ENCODE data around the gene LTA4H. TPM values are rescaled to one million over a fixed set of nuclear protein-coding genes. Genes with fewer than 3 reads are reported as not detected.

LTA4H gene
- total RNA-seq, 2 experiments from 2014 or later: 50.7 to 52.1 TPM

- no peaks in the 10 kb centered on the region for H3K27me3 Mint-ChIP-seq
These were observed 20.3 kb downstream of the LTA4H start for GRCh38 chr12:96014943-96015599.

GRCh38 chr12:96007729-96008128 is 27.7 kb downstream of the LTA4H start:
- POLR2A ChIA-PET: no interaction called here
- CTCF ChIA-PET: interaction anchor here (0.7 to 1.1 kb wide), 3 partner anchors 9 to 24 kb away, joined by 3 to 5 read pairs (median 5); no protein-coding TSS in a partner anchor
- no peaks in the 10 kb centered on the region for H3K27me3 Mint-ChIP-seq

More at GRCh38 chr12:96014943-96015599, 20.3 kb downstream of the LTA4H start:
- POLR2A ChIA-PET: no interaction called here
- Mint-ChIP-seq H3K4me1 (no peaks in the 10 kb centered on the region), H3K27ac (no peak overlapping the region), H3K36me3 (ENCODE audit: low read depth) (peaks cover 50% of the 10 kb centered on the region), H3K9me3 (no peaks in the 10 kb centered on the region), H3K4me3 (no peak overlapping the region)
- CTCF ChIA-PET: interaction anchor here (0.7 to 1.1 kb wide), 2 partner anchors 16 to 17 kb away, joined by 3 to 6 read pairs; no protein-coding TSS in a partner anchor
- no peak for DNase-seq

GRCh38 chr12:96006727-96007126 is 28.7 kb downstream of the LTA4H start:
- Mint-ChIP-seq H3K4me1 (no peaks in the 10 kb centered on the region), H3K9me3 (no peaks in the 10 kb centered on the region), H3K27ac (no peak overlapping the region), H3K4me3 (no peak overlapping the region), H3K27me3 (no peaks in the 10 kb centered on the region), H3K36me3 (ENCODE audit: low read depth) (peaks cover 33% of the 10 kb centered on the region)
- CTCF ChIA-PET: interaction anchor here (1.1 kb wide), 1 partner anchor 8 kb away, joined by 3 read pairs; no protein-coding TSS in a partner anchor
- no peak for DNase-seq
- POLR2A ChIA-PET: no interaction called here

More at GRCh38 chr12:96007729-96008128, 27.7 kb downstream of the LTA4H start:
- no peaks in the 10 kb centered on the region for H3K9me3 Mint-ChIP-seq
- peaks cover 39% of the 10 kb centered on the region for H3K36me3 Mint-ChIP-seq (ENCODE audit: low read depth)
- DNase-seq: no peak
- H3K27ac Mint-ChIP-seq: no peak overlapping the region
- no peaks in the 10 kb centered on the region for H3K4me1 Mint-ChIP-seq
- H3K4me3 Mint-ChIP-seq: no peak overlapping the region

GRCh38 chr12:96000858-96001257 is 34.5 kb downstream of the LTA4H start:
- Mint-ChIP-seq H3K36me3 (ENCODE audit: low read depth) (peaks cover 18% of the 10 kb centered on the region), H3K4me1 (peaks cover 15% of the 10 kb centered on the region), H3K27me3 (no peaks in the 10 kb centered on the region), H3K4me3 (no peak overlapping the region), H3K9me3 (no peaks in the 10 kb centered on the region), H3K27ac (no peak overlapping the region)
- DNase-seq: no peak
- ChIA-PET POLR2A (no interaction called here), CTCF (interaction anchor here (1.0 to 4.5 kb wide), 3 partner anchors 46 to 214 kb away, joined by 3 to 74 read pairs (median 21); no protein-coding TSS in a partner anchor)

GRCh38 chr12:95999484-95999883 is 35.9 kb downstream of the LTA4H start:
- H3K9me3 Mint-ChIP-seq: no peaks in the 10 kb centered on the region
- no peaks in the 10 kb centered on the region for H3K27me3 Mint-ChIP-seq
- peaks cover 15% of the 10 kb centered on the region for H3K4me1 Mint-ChIP-seq
- DNase-seq: no peak
- POLR2A ChIA-PET: no interaction called here
- H3K4me3 Mint-ChIP-seq: no peak overlapping the region
- CTCF ChIA-PET: interaction anchor here (0.8 to 4.5 kb wide), 17 partner anchors 9 to 517 kb away, joined by 3 to 74 read pairs (median 6); partner anchors contain the start of genes AMDHD1, CCDC38, CFAP54 and LTA4H
- peaks cover 8% of the 10 kb centered on the region for H3K36me3 Mint-ChIP-seq (ENCODE audit: low read depth)
- H3K27ac Mint-ChIP-seq: no peak overlapping the region

GRCh38 chr12:95998611-95999286 is 36.6 kb downstream of the LTA4H start:
- peak; percentile 64 for DNase-seq
- no peak overlapping the region for H3K4me3 Mint-ChIP-seq
- peaks cover 8% of the 10 kb centered on the region for H3K36me3 Mint-ChIP-seq (ENCODE audit: low read depth)
- no peaks in the 10 kb centered on the region for H3K27me3 Mint-ChIP-seq
- H3K27ac Mint-ChIP-seq: no peak overlapping the region
- ChIA-PET POLR2A (interaction anchor here (1.0 to 1.7 kb wide), 3 partner anchors 37 to 81 kb away, joined by 3 to 9 read pairs (median 4); partner anchors contain the start of gene LTA4H), CTCF (interaction anchor here (0.5 to 4.5 kb wide), 49 partner anchors 8 to 1131 kb away, joined by 3 to 74 read pairs (median 5); partner anchors contain the start of genes AMDHD1, CCDC38, CFAP54 and LTA4H)
- H3K9me3 Mint-ChIP-seq: no peaks in the 10 kb centered on the region
- peaks cover 15% of the 10 kb centered on the region for H3K4me1 Mint-ChIP-seq

GRCh38 chr12:95997911-95998510 is 37.4 kb downstream of the LTA4H start:
- Mint-ChIP-seq H3K27me3 (peaks cover under 1% of the 10 kb centered on the region), H3K4me1 (peaks cover 15% of the 10 kb centered on the region), H3K36me3 (ENCODE audit: low read depth) (peaks cover 8% of the 10 kb centered on the region), H3K9me3 (no peaks in the 10 kb centered on the region), H3K4me3 (no peak overlapping the region), H3K27ac (no peak overlapping the region)
- no peak for DNase-seq
- CTCF ChIA-PET: interaction anchor here (0.6 to 4.5 kb wide), 43 partner anchors 9 to 1132 kb away, joined by 3 to 74 read pairs (median 5); partner anchors contain the start of genes AMDHD1, CCDC38, CFAP54 and LTA4H
- POLR2A ChIA-PET: interaction anchor here (1.0 to 1.7 kb wide), 3 partner anchors 37 to 80 kb away, joined by 3 to 9 read pairs (median 4); partner anchors contain the start of gene LTA4H

- Mint-ChIP-seq H3K9me3 (no peaks in the 10 kb centered on the region), H3K27me3 (peaks cover 3% of the 10 kb centered on the region), H3K4me1 (peaks cover 15% of the 10 kb centered on the region), H3K27ac (no peak overlapping the region), H3K36me3 (ENCODE audit: low read depth) (peaks cover 2% of the 10 kb centered on the region), H3K4me3 (no peak overlapping the region)
- ChIA-PET POLR2A (no interaction called here), CTCF (interaction anchor here (1.8 to 4.5 kb wide), 2 partner anchors 79 to 131 kb away, joined by 8 to 74 read pairs; no protein-coding TSS in a partner anchor)
- no peak for DNase-seq
These were observed 38.1 kb downstream of the LTA4H start for GRCh38 chr12:95997276-95997675.

GRCh38 chr12:95996034-95996658 is 39.2 kb downstream of the LTA4H start, which contains the start of gene HAL:
TSS of gene HAL (minus strand) at chr12:95996344. CDS start at chr12:95995910, 434 bp downstream.
- H3K4me1 Mint-ChIP-seq: peaks cover 15% of the 10 kb centered on the region
- peaks cover 2% of the 10 kb centered on the region for H3K36me3 Mint-ChIP-seq (ENCODE audit: low read depth)
- ChIA-PET CTCF (no interaction called here), POLR2A (interaction anchor here (1.0 kb wide), 1 partner anchor 53 kb away, joined by 3 read pairs; the partner anchor contains the start of genes AMDHD1 and CCDC38)
- H3K27me3 Mint-ChIP-seq: peaks cover 3% of the 10 kb centered on the region
- H3K9me3 Mint-ChIP-seq: no peaks in the 10 kb centered on the region
- no peak within 1 kb of the TSS for H3K27ac Mint-ChIP-seq
- no peak within 1 kb of the TSS for H3K4me3 Mint-ChIP-seq
- DNase-seq: no peak

- ChIA-PET CTCF (no interaction called here), POLR2A (interaction anchor here (1.0 kb wide), 1 partner anchor 53 kb away, joined by 3 read pairs; the partner anchor contains the start of genes AMDHD1 and CCDC38)
- peaks cover 2% of the 10 kb centered on the region for H3K36me3 Mint-ChIP-seq (ENCODE audit: low read depth)
- H3K27ac Mint-ChIP-seq: no peak overlapping the region
- H3K4me3 Mint-ChIP-seq: no peak overlapping the region
- peaks cover 15% of the 10 kb centered on the region for H3K4me1 Mint-ChIP-seq
- H3K9me3 Mint-ChIP-seq: no peaks in the 10 kb centered on the region
- no peak for DNase-seq
- H3K27me3 Mint-ChIP-seq: peaks cover 3% of the 10 kb centered on the region
These were observed 40.0 kb downstream of the LTA4H start for GRCh38 chr12:95995238-95996031.

GRCh38 chr12:95994476-95994875 is 40.9 kb downstream of the LTA4H start:
- ChIA-PET CTCF (interaction anchor here (1.8 kb wide), 1 partner anchor 221 kb away, joined by 4 read pairs; no protein-coding TSS in a partner anchor), POLR2A (no interaction called here)
- peaks cover 15% of the 10 kb centered on the region for H3K4me1 Mint-ChIP-seq
- no peak for DNase-seq
- H3K36me3 Mint-ChIP-seq (ENCODE audit: low read depth): no peaks in the 10 kb centered on the region
- no peak overlapping the region for H3K4me3 Mint-ChIP-seq
- no peak overlapping the region for H3K27ac Mint-ChIP-seq
- no peaks in the 10 kb centered on the region for H3K9me3 Mint-ChIP-seq
- H3K27me3 Mint-ChIP-seq: peaks cover 3% of the 10 kb centered on the region

Data from activated CD4-positive, alpha-beta memory T cell treated with anti-CD3 and anti-CD28 coated beads, Interleukin-2, amount 10 ng/mL, durations not matched to agents 7 days and 5 days (primary cell).